ENCODE measurements around the gene ERI3.
A peak's percentile ranks its signal among the peaks of the same experiment; 100 is the strongest.

Gene ERI3

GRCh38 chr1:44354840-44355581 lies at the start of gene ERI3:
TSS of gene ERI3 (minus strand) at chr1:44355257. CDS start at chr1:44355026, 231 bp downstream.
- DNase-seq (ENCODE audit: low read depth) = peak; percentile 84

GRCh38 chr1:44401256-44402228 lies 46.5 kb upstream of the ERI3 start:
- DNase-seq (ENCODE audit: low read depth) = no peak

- DNase-seq (ENCODE audit: low read depth) = peak; percentile 58
Measured at GRCh38 chr1:44390277-44390676, 35.2 kb upstream of the ERI3 start.

- DNase-seq (ENCODE audit: low read depth) = no peak
Measured at GRCh38 chr1:44389437-44389836, 34.4 kb upstream of the ERI3 start.

DNA sequence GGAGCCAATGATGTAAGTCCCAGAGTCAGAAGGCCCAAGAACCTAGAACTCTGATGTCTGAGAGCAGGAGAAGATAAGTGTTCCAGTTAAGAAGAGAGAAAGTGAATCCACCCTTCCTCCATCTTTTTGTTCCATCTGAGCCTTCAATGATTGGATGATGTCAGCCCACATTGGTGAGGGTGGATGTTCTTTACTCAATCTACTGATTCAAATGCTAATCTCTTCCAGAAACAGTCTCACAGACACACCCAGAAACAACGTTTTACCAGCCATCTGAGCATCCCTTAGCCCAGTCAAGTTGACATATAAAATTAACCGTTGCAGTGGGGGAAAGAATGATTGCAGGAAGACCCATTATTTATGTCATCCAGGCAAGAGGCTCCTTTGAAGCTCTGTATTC lies 33.5 kb upstream of the ERI3 start:
- DNase-seq (ENCODE audit: low read depth) = no peak

- DNase-seq (ENCODE audit: low read depth) = no peak
Measured at GRCh38 chr1:44380666-44381177, 25.7 kb upstream of the ERI3 start.

- no peak for DNase-seq (ENCODE audit: low read depth)
Measured at GRCh38 chr1:44377925-44378784, 23.1 kb upstream of the ERI3 start.

GRCh38 chr1:44375547-44375946 lies 20.5 kb upstream of the ERI3 start:
- DNase-seq (ENCODE audit: low read depth) = no peak

GRCh38 chr1:44371206-44371605 lies 16.1 kb upstream of the ERI3 start:
- DNase-seq (ENCODE audit: low read depth) = no peak

DNA sequence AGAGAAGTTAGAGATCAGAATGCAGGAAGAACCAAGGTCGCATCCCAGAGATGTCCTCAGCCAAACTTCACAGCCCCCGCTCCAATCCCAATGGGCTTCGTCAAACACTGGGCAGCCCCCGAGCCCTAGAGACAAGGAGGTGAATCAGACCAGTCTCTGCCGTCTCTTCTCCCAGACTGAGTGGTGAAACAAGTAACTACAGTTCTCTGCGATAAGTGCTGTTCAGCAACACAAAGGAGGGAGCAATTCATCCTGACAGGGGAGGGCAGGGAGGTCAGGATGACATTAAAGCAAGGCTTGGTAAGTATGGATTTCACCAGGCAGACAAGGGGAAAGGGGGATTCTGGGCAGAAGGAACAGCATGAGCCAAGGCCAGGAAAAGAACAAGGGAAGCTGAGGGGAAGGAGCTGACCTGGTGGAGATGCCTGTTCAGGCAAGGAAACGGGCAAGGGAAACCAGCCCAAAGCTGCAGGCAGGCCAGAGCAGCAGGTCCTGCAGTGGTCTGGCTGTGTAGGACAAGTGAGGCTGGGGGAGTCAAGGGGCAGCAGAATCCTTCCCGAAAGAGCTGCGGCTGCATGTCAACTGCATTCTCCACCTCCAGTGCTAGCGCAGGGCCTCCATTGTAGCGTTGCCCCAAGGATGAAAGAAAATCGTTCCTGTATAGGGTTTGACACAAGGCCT lies 13.6 kb upstream of the ERI3 start:
- DNase-seq (ENCODE audit: low read depth) = no peak

DNA sequence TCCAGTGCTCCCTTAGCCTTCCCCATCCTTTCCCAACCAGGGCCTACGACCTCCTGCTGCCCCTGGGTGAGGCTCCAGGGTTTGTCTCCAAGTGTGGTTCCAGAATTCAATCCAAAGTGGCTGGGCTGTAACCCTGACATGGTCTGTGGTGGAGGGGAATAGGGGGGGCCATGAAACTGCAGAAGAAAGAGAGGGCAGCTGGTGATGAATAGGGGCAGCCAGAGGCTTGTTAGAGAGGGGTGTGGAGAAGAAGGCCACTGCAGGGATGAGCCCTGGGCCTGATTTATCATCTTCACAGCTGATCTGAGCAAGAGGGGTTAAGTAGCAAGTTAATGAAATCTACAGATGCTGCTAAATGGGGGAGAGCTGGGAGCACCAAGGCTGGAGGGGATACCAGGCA lies 12.9 kb upstream of the ERI3 start:
- no peak for DNase-seq (ENCODE audit: low read depth)

DNA sequence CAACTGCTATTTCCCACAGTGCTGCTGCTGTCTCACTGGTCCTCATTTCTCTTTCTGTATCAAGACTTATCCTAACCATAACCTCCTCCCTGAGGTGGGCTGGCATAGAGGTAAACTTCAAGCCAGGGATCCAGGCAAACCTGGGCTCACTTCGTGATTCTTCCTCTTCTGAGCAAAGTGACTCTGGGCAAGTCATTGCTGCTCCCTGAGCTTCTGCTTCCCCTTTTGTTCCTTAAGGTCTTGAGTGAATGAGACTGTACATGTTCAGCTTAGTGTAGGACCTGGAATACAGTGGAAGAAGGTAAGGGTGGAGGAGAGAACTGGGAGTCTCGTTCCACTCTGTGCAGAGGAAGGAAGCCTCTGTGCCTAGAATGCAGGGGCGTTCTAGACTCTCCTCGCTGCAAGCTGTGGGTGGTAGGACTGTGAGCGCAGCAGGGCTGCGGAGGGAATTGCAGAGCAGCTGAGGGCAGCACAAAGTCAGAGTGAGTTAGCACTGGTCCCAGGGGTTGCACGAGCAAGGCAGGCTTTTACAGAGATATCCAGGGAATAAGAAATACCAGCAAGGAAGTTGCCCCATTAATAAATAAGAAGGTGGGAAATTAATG lies 11.4 kb upstream of the ERI3 start:
- DNase-seq (ENCODE audit: low read depth) = no peak

- no peak for DNase-seq (ENCODE audit: low read depth)
Measured at GRCh38 chr1:44361478-44361877, 6.4 kb upstream of the ERI3 start.

- no peak for DNase-seq (ENCODE audit: low read depth)
Measured at GRCh38 chr1:44359234-44359935, 4.3 kb upstream of the ERI3 start.

GRCh38 chr1:44357710-44358109 lies 2.7 kb upstream of the ERI3 start:
- no peak for DNase-seq (ENCODE audit: low read depth)

DNA sequence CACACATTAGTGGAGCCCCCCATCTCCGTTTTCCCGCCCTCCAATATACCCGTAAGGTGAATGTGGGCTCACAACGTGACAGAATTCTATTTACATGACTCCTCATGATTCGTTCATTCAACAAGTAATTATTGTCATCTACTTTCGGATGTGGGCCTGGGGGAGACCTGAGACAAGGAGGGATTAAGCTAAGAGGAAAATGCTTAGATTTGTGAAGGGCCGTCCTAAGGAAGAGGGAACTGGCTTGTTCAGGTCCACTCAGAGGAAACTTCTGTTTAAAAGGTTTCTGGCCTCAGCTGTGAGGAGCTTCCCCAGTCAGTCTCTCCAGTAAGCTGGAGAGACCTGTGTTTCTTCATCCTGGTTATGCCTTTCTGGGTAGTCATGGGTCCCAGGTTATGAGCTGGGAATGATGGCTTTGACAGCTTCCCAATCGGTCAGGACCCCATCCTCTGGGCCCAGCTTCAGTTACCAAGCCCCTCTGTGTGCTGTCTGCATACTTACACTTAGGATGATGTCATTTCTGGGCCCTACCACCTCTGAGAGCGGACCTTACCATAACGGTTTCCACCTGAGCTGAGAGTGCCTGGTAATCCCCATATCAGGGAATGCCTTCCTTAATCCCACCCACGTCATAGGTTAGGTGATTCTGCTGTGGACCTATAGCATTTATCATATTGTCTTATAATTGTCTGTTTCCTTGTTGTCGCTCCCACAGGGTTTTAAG lies 687 bp upstream of the ERI3 start:
- DNase-seq (ENCODE audit: low read depth) = no peak

GRCh38 chr1:44354268-44354839 lies 703 bp downstream of the ERI3 start:
- DNase-seq (ENCODE audit: low read depth) = no peak

DNA sequence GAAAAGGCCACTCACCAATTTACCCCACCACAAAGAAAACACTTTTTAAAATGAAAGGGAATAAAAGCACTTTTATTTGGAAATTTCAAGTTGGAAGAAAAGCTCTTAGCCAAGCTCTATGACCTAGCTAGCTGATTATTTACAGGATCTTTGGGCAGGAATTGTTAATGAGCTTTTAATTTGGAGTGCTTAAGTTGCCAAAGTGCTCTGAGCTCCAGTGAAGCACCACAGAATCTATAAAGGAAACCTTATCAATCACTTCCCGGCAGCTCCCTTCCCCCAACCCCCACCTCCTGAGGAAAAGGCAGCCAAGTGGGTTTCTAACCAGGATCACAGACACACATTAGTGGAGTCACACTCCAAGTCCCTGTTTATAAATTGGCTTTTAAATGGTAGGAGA lies 1.5 kb downstream of the ERI3 start:
- DNase-seq (ENCODE audit: low read depth) = no peak

DNA sequence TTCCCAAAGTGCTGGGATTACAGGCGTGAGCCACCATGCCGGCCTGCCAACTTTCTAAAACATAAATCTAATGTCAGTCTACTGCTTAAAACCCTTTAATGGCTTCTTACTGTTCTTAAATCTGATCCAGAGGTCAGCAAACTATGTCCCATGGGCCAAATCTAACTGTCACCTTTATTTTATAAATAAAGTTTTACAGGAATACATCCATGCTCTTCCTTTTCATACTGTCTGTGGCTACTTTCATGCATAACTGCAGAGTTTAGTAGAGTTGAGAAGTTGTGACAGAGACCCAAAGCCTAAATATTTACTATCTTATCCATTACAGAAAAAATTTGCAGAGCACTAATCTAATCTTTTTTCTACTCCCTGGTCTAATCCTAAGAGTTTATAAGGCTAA lies 3.8 kb downstream of the ERI3 start:
- DNase-seq (ENCODE audit: low read depth) = no peak

All from GM04503 (cell line).